Sigmoid colon (tissue), 7 donors: ENCODE results near the gene ABO. TPM values are rescaled to one million over a fixed set of nuclear protein-coding genes. Genes with fewer than 3 reads are reported as not detected.
A peak's percentile ranks its signal among the peaks of the same experiment; 100 is the strongest.
"Not testable (repeated sequence)": the region's sequence is repeated elsewhere in the genome, so short reads cannot be mapped to it uniquely, and the experiment has no call there.

Experiments
- DNase-seq: peaks from one replicate; pipeline ENCODE4 v3.0.0-alpha.2; 2019
- H3K27ac ChIP-seq, 4 donors: fragments of 200-600 bp; sonication (generic); one replicate each; pipeline ENCODE4 v1.5.1; 2016 to 2019; ENCODE audit warnings: mild to moderate bottlenecking in 1 of 4
- H3K27me3 ChIP-seq, 3 donors: fragments of 200-600 bp; sonication (generic); one replicate each; pipeline ENCODE4 v1.5.1; 2019; ENCODE audit warnings: mild to moderate bottlenecking in 1 of 3
- H3K36me3 ChIP-seq, 4 donors: fragments of 200-600 bp; sonication (generic); one replicate each; pipeline ENCODE4 v1.5.1; 2016 to 2019
- H3K4me1 ChIP-seq, 4 donors: fragments of 200-600 bp; sonication (generic); one replicate each; pipeline ENCODE4 v1.5.1; 2017 to 2019
- H3K4me3 ChIP-seq, 4 donors: fragments of 200-600 bp; sonication (generic); one replicate each; pipeline ENCODE4 v1.5.1; 2017 to 2019; ENCODE audit warnings: mild to moderate bottlenecking in 2 of 4, moderate library complexity in 1 of 4
- H3K9me3 ChIP-seq, 4 donors: fragments of 200-600 bp in 3 of 4; sonication (generic) in 3 of 4; one replicate each; pipeline versions ENCODE4 v1.5.1 to v1.6.1; 2013 to 2019
- EP300 ChIP-seq, 4 donors: sonication (generic); formaldehyde crosslinking; IDR thresholded peaks; one replicate each; pipeline ENCODE4 v1.6.1; 2017; ENCODE audit warnings: antibody characterized with exemption in 4 of 4
- POLR2A ChIP-seq, 2 donors: fragments of 450-650 bp; IDR thresholded peaks; one replicate each; pipeline ENCODE4 v1.6.1; 2016; ENCODE audit warnings: antibody characterized with exemption in 2 of 2, mild to moderate bottlenecking in 2 of 2, moderate library complexity in 2 of 2
- POLR2AphosphoS5 ChIP-seq, 4 donors: sonication (generic); formaldehyde crosslinking; IDR thresholded peaks; one replicate each; pipeline ENCODE4 v1.6.1; 2017; ENCODE audit warnings: antibody characterized with exemption in 4 of 4
- WGBS, 2 donors: extraction: QIAGEN DNeasy Blood & Tissue Kit; methylation state at CpG; one replicate each; pipeline ENCODE4 v1.1.7; 2013; 5-methylcytosine and 5-hydroxymethylcytosine counted together
- intact Hi-C: fragments of 100-400 bp; cut with DNase I; formaldehyde crosslinking; loops from one replicate; pipeline ENCODE4 v1.15.1; 2023
- polyA plus RNA-seq, 3 donors: library from polyadenylated mRNA; stranded (reverse); fragments of 200-250 nt; gene quantifications; one replicate each; pipeline ENCODE4 v1.2.3, GENCODE V29; 2013
- total RNA-seq, 4 donors: library from RNA; depleted of rRNA; stranded (reverse); fragments of >200 nt; gene quantifications; one replicate each; pipeline ENCODE4 v1.1.0, GENCODE V29; 2016
- TF ChIP-seq, protein P1 (sequence below), 4 experiments: fragments of 450-650 bp in 3 of 4; fragments of 200-600 bp in 1 of 4; IDR thresholded peaks; one replicate each; pipeline ENCODE4 v1.5.1; 2016 to 2019; ENCODE audit warnings: antibody characterized with exemption in 4 of 4, mild to moderate bottlenecking in 3 of 4, moderate library complexity in 2 of 4
- donor health status: healthy with polysubstance abuse.
- donor health status: Bipolar disorder and iron deficiency.
- donor health status: healthy.

Gene ABO
- total and polyA plus RNA-seq, 7 donors, result 0.36 to 27.3 (median 1.5) TPM

DNA sequence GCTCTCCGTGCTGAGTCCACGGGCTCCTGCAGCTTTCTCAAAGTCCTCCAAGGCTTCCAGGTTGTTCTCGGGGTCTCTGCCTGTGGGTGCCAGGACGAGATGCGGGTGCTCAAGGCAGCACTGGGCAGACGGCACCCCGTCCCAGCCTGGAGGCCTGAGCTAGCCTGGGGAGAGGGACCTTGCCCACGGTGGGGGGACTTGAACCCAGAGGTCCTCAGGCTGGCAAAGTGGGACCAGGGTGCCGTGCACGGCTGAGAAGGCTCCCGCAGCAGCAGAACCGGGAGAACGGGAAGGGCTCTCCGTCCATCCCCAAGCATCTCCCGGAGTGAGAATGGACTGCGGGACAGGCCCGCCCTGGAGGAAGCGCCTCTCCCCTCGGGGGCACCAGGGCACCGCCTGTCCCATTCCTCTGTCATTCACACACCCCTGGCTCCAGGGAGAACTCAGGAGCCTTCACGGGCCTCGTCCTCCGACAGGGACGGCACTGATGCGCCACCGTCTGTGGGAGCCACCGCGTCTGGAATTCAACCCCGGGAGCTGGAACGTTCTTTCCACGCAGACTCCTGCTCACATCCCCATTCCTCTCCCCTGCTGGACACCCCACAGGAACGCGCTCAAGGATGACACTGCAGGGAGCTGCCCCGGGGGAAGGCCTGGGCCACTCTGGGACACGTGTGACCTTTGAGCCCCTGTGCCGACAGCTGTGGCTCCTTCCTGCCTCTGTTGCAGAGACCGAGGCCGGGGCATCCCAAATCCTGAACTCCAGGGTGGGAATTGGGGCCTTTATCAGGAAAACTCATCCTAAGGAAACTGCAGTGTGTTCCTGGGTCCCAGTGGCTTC is 49.6 kb downstream of the ABO start:
- DNase-seq, result peak; percentile 57
- H3K4me1 ChIP-seq, result no peaks in the 10 kb centered on the region
- no peak overlapping the region for H3K27ac ChIP-seq
- intact Hi-C loops, result no loop called here
- H3K9me3 ChIP-seq, result no peaks in the 10 kb centered on the region
- 73 to 81% methylated on average over 38 of the region's 38 CpGs for WGBS, 2 donors
- no peaks in the 10 kb centered on the region for H3K36me3 ChIP-seq
- peaks cover 0 to 34% (median 0%) of the 10 kb centered on the region in 3 donors for H3K27me3 ChIP-seq
- no peak overlapping the region for H3K4me3 ChIP-seq
- TF ChIP-seq POLR2A (IDR thresholded peaks at IDR 0.05), result no peak
- TF ChIP-seq, protein P1, sequence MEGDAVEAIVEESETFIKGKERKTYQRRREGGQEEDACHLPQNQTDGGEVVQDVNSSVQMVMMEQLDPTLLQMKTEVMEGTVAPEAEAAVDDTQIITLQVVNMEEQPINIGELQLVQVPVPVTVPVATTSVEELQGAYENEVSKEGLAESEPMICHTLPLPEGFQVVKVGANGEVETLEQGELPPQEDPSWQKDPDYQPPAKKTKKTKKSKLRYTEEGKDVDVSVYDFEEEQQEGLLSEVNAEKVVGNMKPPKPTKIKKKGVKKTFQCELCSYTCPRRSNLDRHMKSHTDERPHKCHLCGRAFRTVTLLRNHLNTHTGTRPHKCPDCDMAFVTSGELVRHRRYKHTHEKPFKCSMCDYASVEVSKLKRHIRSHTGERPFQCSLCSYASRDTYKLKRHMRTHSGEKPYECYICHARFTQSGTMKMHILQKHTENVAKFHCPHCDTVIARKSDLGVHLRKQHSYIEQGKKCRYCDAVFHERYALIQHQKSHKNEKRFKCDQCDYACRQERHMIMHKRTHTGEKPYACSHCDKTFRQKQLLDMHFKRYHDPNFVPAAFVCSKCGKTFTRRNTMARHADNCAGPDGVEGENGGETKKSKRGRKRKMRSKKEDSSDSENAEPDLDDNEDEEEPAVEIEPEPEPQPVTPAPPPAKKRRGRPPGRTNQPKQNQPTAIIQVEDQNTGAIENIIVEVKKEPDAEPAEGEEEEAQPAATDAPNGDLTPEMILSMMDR (IDR thresholded peaks at IDR 0.05), result no peak
- no peak for TF ChIP-seq POLR2AphosphoS5 (IDR thresholded peaks at IDR 0.05)
- no peak for TF ChIP-seq EP300 (IDR thresholded peaks at IDR 0.05)

DNA sequence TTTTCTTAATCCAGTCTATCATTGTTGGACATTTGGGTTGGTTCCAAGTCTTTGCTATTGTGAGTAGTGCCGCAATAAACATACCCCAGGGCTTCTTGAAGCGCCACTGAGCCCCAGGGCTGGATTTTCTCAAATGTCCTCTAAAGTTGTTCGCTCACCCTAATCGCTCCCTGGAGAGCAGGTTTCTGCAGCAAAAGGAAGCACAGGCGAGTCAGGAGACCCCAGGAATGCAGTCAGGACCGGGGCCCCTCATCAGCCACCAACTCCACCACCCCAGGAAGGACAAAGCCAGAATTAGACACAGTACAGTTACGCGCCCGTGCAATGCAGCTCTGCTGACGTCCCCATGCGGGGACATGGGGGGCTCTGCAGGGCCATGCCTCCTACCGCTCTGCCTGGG is 50.2 kb downstream of the ABO start:
- TF ChIP-seq EP300 (IDR thresholded peaks at IDR 0.05) (no peak), POLR2A (IDR thresholded peaks at IDR 0.05) (no peak), POLR2AphosphoS5 (IDR thresholded peaks at IDR 0.05) (no peak)
- TF ChIP-seq, protein P1 (IDR thresholded peaks at IDR 0.05), result no peak
- Histone ChIP-seq H3K27me3 (peaks cover 0 to 34% (median 0%) of the 10 kb centered on the region in 3 donors), H3K9me3 (no peaks in the 10 kb centered on the region), H3K4me3 (no peak overlapping the region), H3K36me3 (no peaks in the 10 kb centered on the region), H3K4me1 (no peaks in the 10 kb centered on the region), H3K27ac (no peak overlapping the region)
- intact Hi-C loops, result no loop called here
- peak; percentile 24 for DNase-seq
- WGBS, 2 donors, result 91 to 94% methylated on average over 12 of the region's 12 CpGs

DNA sequence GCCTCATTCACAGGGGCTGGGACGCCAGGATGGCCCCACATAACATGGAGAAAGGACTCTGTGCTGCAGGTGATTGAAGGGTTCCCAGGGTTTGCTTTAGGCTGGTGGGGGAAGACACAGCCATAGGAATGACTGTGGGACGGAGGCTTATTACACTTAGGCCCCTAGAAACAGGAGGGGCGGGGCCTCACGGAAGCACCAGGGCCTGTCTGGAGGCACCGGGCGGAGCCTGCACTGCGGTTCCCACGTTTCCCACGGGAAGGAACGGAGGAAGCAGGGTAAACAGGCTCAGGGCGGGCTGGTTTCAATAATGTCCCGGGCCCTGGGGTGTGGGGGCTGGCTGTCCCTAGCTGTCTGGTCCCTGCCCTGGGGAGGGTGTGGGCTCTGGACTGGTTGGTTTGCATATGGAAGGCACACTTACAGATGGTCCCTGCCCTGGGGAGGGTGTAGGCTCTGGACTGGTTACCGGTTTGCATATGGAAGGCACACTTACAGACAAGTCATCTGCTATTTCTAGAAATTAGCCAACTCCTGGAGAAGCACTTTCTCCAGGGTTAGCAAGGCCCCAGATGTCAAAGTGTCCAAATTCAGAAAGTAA is 51.7 kb downstream of the ABO start:
- H3K36me3 ChIP-seq, H3K9me3 ChIP-seq, H3K27ac ChIP-seq, intact Hi-C loops, H3K4me1 ChIP-seq, H3K4me3 ChIP-seq: not testable (repeated sequence)
- DNase-seq, result peak; percentile 46
- peaks cover 0 to 36% (median 0%) of the 10 kb centered on the region in 3 donors for H3K27me3 ChIP-seq
- 13 to 28% methylated on average over 13 of the region's 13 CpGs for WGBS, 2 donors

DNA sequence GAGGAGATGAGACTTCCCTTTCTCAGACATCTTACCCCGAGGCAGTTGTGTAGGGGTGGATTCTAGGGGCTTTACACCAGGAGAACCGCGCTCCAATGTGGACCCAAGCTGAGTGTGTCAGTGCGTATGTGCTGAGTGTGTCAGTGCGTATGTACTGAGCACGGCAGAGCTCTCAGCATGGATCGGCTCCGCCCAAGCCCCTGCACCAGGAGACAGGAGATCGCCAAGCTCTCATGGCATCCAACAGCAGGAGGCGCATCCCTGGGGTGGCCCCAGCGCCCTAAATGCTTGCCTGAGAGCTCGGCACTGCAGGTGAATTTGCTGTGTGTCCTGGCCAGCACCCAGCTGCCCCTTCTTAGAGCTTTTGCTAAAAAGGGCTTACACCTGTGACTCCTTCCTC is 53.0 kb downstream of the ABO start:
- H3K9me3 ChIP-seq, H3K4me3 ChIP-seq, H3K36me3 ChIP-seq, H3K4me1 ChIP-seq, H3K27ac ChIP-seq, intact Hi-C loops: not testable (repeated sequence)
- WGBS, 2 donors, result 82 to 84% methylated on average over 12 of the region's 12 CpGs
- H3K27me3 ChIP-seq, result peaks cover 0 to 27% (median 0%) of the 10 kb centered on the region in 3 donors
- DNase-seq, result peak; percentile 25

DNA sequence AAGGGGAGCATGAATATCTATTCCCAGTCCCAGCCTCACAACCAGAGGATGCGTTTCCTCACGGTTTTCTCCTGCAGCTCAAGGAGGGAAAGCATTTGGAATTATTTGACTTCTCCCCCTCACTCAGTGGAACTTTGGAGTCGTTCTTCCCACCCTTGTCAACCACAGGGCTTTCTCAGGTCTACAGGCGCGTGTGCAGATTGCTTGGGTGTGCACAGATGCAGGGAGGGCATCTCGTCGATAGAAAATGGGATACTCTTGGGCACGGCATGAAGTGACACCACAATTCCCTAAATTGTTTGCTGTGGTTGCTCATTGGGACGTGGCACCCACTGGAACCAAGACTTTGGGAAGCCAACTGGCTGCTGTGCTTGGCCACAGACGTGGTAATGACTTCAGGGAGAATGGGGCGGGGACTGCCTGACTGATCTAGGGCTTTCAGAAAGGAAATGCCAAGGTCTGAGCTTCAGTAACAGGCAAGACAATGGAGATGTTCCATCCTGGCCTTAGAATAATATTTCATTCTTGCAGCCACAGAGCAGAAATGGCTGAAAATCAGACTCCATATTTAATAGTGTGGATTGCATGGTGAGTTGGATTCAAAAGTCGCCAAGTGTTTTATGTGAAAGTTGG is 53.7 kb downstream of the ABO start:
- intact Hi-C loops, result no loop called here
- Histone ChIP-seq H3K36me3 (no peaks in the 10 kb centered on the region), H3K4me3 (no peak overlapping the region), H3K9me3 (no peaks in the 10 kb centered on the region), H3K27ac (no peak overlapping the region), H3K4me1 (no peaks in the 10 kb centered on the region), H3K27me3 (peaks cover 0 to 24% (median 0%) of the 10 kb centered on the region in 3 donors)
- DNase-seq, result peak; percentile 27
- 79 to 80% methylated on average over 12 of the region's 12 CpGs for WGBS, 2 donors
- TF ChIP-seq POLR2A (IDR thresholded peaks at IDR 0.05), result no peak
- TF ChIP-seq EP300 (IDR thresholded peaks at IDR 0.05), result no peak
- no peak for TF ChIP-seq POLR2AphosphoS5 (IDR thresholded peaks at IDR 0.05)
- TF ChIP-seq, protein P1 (IDR thresholded peaks at IDR 0.05), result no peak

DNA sequence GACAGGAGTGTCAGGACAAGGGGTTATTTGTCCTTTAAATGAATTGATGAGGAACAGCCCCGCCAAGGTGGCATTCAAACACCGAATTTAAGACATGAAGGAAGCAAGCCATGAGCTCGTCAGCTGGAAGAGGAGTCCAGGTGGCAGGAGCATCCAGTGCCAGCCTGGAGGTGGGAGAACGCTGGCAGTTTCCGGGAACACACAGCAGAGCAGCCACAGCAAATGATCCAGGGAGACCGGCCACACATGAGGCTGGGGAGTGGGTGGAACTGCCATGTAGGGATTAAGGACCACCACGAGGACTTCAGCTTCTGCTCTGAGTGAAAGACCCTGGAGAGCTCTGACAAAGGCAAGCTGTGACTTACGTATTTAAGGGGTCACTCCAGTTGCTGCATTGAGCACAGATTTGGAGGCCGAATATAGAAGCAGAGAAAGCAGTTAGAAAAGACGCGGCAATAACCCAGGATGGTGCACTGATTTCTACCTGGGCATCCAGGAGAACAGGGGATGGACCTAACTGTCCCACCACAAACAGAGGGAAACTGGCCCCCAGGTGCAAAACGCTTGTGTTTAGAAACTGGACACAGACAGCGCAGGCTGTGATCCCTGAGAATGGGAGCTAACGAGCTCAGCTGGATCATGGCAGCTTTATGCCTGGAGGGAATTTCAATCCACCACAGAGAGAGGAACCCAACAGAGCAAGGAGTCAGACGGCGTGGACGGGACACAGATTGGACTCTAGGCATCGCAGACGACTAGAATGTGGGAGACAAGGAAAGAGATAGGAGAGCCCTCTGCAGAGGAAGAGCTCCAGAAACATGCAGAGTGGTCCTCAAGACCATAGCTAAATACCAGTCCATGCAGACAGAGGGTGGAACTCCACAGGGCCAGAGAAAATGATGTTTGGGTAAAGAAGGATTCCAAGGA is 56.7 kb downstream of the ABO start:
- H3K4me1 ChIP-seq, intact Hi-C loops, H3K27ac ChIP-seq, H3K4me3 ChIP-seq, H3K9me3 ChIP-seq, H3K36me3 ChIP-seq: not testable (repeated sequence)
- H3K27me3 ChIP-seq, result peaks cover 0 to 10% (median 0%) of the 10 kb centered on the region in 3 donors
- 78 to 79% methylated on average over 19 of the region's 19 CpGs for WGBS, 2 donors
- peak; percentile 25 for DNase-seq

- intact Hi-C loops, H3K36me3 ChIP-seq, H3K27ac ChIP-seq, H3K4me1 ChIP-seq, H3K9me3 ChIP-seq, H3K4me3 ChIP-seq: not testable (repeated sequence)
- peak; percentile 29 for DNase-seq
- peaks cover 0 to 14% (median 0%) of the 10 kb centered on the region in 3 donors for H3K27me3 ChIP-seq
- 62 to 71% methylated on average over 12 of the region's 12 CpGs for WGBS, 2 donors
Measured at GRCh38 chr9:133217333-133217988, 57.5 kb downstream of the ABO start.

DNA sequence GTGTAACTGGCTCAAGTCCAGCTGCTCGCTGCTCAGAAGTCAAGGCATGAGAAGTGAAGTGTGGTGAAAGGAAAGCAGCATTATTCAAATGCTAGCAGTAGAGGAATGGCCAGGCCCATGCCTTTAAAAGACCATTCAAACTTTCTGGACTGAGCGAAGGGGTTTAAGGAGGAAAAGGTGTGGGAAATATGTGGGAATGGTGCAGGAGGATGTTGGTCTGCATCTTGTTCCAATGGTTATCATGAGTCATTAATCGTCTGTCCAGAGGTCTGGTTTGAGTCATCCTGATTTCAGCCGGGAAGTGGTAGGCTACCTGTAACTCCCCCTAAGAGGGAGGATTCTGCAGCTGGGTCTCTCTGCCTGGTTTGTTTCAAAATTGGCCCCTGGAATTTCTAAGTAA is 60.7 kb downstream of the ABO start:
- H3K4me3 ChIP-seq, H3K9me3 ChIP-seq, DNase-seq, H3K36me3 ChIP-seq, H3K4me1 ChIP-seq, H3K27ac ChIP-seq, intact Hi-C loops: not testable (repeated sequence)
- 61 to 62% methylated on average over 4 of the region's 4 CpGs for WGBS, 2 donors
- peaks cover 0 to 26% (median 0%) of the 10 kb centered on the region in 3 donors for H3K27me3 ChIP-seq
